ENCODE measurements around the gene DENND4B. TPM values are rescaled to one million over a fixed set of nuclear protein-coding genes. Genes with fewer than 3 reads are reported as not detected.
"Not testable (repeated sequence)": the region's sequence is repeated elsewhere in the genome, so short reads cannot be mapped to it uniquely, and the experiment has no call there.

The DENND4B gene
- total RNA-seq, 2 experiments from 2014 or later = 147 to 173 TPM

DNA sequence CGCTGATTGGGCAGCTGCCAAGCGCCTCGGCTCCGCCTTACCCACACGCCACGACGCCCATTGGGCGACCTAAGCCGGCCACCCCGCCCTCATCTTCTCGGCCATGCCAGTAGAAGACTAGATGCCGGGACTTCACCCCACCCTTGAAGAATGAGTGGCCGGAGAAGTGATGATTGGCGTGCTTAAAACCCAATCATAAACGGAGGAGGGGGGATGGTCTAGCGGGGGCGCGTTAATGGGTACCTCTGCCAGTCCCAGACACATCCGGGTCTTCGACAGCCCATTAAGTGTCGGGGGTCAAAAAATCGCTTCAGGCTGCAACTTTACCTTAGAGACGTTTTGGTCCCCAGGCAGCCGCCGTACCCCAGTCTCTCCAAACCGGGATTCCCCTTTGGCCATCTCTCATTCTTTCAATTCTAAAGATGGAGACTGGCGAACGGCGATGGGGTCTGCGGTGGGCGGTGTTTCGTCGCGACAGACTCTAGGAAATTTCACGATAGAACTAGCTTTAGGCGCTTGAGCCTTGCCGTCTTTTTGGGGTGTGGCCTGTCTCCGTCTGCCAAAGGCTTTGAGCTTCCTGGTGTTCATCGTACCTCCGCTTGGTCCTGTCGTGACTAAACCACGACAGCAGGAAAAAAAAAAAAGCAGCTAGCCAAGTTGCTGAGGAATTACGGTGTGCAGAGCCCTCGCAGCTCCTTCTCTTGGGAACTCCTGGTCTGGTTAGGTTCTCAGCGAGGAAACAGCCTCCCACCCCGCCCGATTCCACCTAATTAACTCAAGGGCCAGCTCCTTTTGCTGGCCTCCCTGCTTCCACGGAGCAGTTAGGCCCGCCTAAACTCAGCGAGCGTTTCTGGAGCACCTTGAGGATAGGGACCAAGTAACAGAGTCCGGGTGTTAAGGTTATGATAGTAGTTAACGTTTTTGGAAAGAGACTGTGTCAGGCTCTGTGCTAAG lies 23.3 kb downstream of the DENND4B start, which contains the start of gene GATAD2B:
Gene GATAD2B (minus strand): TSS at position 1 of the 954 bp plus-strand sequence. CDS start 94,625 bp downstream, outside the sequence.
- peak within 1 kb of the TSS; percentile 96 for H3K4me3 Mint-ChIP-seq
- H3K9me3 Mint-ChIP-seq (ENCODE audit: low read depth) = no peaks in the 10 kb centered on the region
- ATAC-seq (peak; percentile 95), DNase-seq (peak; percentile 100)
- peaks cover 44% of the 10 kb centered on the region for H3K4me1 Mint-ChIP-seq
- H3K27ac Mint-ChIP-seq = peak within 1 kb of the TSS; percentile 95
- H3K27me3 Mint-ChIP-seq = no peaks in the 10 kb centered on the region
- peaks cover 8% of the 10 kb centered on the region for H3K36me3 Mint-ChIP-seq
- CTCF ChIA-PET = interaction anchor here (0.6 to 8.9 kb wide), 16 partner anchors 9 to 296 kb away, joined by 3 to 61 read pairs (median 4); partner anchors contain the start of genes CREB3L4, CRTC2, DENND4B and RAB13

DNA sequence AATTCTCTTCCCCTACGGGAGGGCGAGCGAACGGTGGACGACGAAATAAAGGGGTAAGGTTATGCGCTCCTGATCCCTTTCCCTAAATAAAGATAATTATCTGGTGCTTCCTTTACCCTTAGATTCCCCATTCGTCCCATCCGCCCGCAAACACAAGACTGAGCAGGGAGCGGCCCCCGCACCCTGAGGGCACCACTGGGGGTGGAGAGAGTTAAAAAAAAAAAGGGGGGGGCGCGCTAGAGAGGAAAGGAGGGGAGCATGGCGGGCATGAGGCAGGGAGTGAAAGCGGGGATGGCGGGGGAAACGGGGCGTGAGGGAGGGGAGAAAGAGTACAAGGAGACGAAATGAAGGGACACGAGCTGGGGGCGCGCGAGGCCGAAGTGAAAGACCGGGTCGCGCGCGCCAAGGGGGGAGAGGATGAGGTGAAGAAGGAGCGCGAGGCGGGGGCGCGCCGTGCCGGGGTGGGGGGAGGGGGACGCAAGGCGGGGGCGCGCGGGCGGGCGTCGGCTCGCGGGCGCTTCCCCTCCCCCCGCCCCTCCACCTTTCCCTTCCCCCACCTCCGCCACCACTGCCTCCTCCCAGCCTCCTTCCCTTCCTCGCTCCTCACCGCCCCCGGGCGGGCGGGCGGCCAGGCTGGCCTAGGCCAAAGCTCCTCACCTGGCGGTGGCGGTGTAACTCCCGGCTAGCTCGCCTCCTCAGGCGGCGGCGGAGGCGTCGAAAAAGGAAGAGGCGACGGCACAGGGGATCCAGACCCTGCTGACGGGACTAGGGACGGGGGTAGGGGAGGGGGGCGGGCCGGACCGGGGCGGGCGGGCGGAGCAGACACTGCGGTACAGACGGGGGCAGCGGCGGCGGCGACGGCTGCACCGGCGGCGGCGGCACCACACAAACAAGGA lies 24.2 kb downstream of the DENND4B start:
- peaks cover 47% of the 10 kb centered on the region for H3K4me1 Mint-ChIP-seq
- peaks cover 16% of the 10 kb centered on the region for H3K36me3 Mint-ChIP-seq
- peak overlapping the region; percentile 95 for H3K27ac Mint-ChIP-seq
- no peak for DNase-seq
- peak; percentile 25 for ATAC-seq
- no peaks in the 10 kb centered on the region for H3K9me3 Mint-ChIP-seq (ENCODE audit: low read depth)
- no peaks in the 10 kb centered on the region for H3K27me3 Mint-ChIP-seq
- CTCF ChIA-PET = interaction anchor here (0.6 to 8.9 kb wide), 15 partner anchors 8 to 147 kb away, joined by 3 to 61 read pairs (median 4); partner anchors contain the start of genes CREB3L4, DENND4B, RAB13 and SLC27A3
- peak overlapping the region; percentile 96 for H3K4me3 Mint-ChIP-seq

DNA sequence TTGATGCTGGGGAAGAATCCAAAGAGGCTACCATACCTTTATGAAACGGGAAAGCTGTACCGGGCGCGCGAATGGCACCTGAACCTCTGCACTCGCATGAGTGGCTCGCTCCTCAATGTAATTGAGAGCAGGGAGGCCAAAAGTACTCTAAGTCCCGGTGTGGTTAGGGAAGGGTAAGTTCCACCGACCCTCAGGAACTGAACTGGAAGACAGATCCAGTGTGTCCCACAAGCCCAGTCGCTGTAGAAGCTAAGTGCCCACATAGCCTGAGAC lies 24.8 kb downstream of the DENND4B start:
- H3K27ac Mint-ChIP-seq = peak overlapping the region; percentile 95
- ATAC-seq (no peak), DNase-seq (peak; percentile 43)
- peak overlapping the region; percentile 96 for H3K4me3 Mint-ChIP-seq
- H3K27me3 Mint-ChIP-seq = no peaks in the 10 kb centered on the region
- H3K4me1 Mint-ChIP-seq = peaks cover 47% of the 10 kb centered on the region
- H3K36me3 Mint-ChIP-seq = peaks cover 16% of the 10 kb centered on the region
- CTCF ChIA-PET = interaction anchor here (1.2 to 8.9 kb wide), 11 partner anchors 16 to 147 kb away, joined by 3 to 61 read pairs (median 5); partner anchors contain the start of genes CREB3L4, DENND4B, RAB13 and SLC27A3
- no peaks in the 10 kb centered on the region for H3K9me3 Mint-ChIP-seq (ENCODE audit: low read depth)

DNA sequence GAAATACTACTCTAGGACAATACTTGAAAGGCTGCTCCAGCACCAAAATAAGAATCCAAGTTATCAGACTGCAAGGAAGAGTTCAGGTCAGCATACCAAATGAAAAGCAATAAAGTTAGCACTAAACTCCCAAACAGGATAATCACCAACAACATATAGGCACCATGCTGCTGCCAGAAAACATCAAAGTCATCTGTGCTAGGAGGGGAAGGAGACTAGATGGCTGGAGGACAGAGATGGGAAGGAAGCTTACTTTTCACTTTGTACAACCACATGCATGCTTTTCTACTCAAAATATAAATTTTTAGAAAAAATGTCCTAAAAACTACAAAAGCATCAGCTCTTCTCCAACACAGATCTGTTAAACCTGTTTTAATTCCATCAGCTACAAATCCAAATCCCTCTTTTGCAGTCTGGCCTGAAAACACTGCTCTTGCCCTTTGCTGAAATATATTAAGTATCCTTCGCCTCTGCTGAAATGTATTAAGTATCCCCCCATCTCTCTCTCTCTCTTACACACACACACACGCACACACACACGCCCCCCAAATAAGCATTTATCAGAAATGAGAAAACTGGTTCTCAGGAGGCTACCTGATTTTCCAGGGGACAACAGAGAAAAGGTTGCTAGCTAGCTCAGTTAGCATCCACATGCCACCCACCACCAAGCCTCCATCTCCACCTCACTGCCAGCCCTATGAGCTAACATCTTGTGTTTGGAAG lies 25.3 kb downstream of the DENND4B start:
- H3K4me1 Mint-ChIP-seq = peaks cover 48% of the 10 kb centered on the region
- peaks cover 16% of the 10 kb centered on the region for H3K36me3 Mint-ChIP-seq
- H3K27me3 Mint-ChIP-seq = no peaks in the 10 kb centered on the region

DNA sequence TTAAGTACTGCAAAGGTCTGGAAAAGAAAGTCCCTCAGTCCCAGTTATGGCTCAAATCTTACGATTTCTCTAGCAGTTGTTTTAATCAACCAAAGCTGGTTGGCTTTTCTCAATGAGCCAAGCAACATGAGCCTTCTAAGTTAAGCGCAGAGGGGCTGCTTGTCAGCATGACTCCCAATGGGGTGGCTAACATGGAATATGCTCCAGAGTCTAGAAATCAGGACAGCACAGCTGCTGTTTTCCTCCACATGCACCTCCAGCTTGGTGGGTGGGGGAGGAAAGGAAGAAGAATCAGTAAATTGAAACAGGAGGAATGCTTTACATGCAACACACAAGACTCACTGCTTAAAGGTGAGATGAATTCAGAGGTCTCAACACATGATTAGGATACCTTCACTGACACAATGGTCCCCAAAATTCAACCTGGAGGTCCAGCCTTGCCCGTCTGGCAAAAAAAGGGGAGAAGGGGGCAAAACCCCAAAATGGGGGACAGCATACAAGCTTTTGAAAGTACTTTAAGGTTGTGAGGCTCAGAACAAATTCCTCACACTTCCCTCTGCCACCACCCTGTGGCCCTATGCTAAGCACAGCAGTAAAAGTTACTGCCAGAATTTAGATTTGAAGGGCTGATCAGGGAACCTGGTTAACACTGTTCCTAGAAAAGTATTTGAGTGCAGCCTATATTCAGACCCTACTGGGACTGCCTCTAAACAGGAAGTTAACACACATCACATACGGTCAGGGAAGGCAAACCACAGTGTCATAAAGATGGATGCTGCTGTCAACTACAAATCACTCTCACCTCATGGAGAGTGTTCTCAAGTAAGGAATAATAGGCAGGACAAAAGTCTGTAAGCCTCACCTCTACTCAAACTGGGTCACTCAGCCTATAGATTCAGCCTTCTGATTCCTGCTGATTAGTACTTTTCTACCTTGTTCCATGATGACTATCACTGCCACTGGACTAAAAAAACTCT lies 26.4 kb downstream of the DENND4B start:
- peaks cover 49% of the 10 kb centered on the region for H3K4me1 Mint-ChIP-seq

More for the DNA sequence above, 25.3 kb downstream of the DENND4B start:
- DNase-seq (no peak), ATAC-seq (no peak)
- Mint-ChIP-seq H3K27ac (peak overlapping the region; percentile 95), H3K4me3 (peak overlapping the region; percentile 96), H3K9me3 (ENCODE audit: low read depth) (no peaks in the 10 kb centered on the region)
- CTCF ChIA-PET = interaction anchor here (0.8 to 8.9 kb wide), 12 partner anchors 10 to 146 kb away, joined by 3 to 61 read pairs (median 4); partner anchors contain the start of genes CREB3L4, DENND4B, RAB13 and SLC27A3

DNA sequence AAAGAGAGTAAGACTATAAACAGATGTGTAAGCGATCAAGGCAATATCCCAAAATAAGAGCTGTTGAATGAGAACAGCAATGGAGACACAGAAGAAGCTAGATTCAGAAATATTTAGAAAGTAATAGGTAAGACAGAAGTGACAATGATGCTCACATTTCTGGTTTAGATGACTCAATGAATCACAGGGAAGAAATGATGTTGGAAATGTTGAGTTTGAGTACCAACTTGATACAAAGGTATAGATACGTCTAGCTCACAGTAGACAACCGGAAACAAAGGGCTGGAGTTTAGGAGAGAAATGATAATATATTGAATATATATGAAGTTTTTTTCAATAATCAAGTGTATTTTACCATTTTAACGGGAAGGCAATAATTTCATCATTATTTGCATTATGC lies 30.2 kb downstream of the DENND4B start:
- Mint-ChIP-seq H3K4me1 (peaks cover 39% of the 10 kb centered on the region), H3K27ac (no peak overlapping the region), H3K27me3 (no peaks in the 10 kb centered on the region), H3K4me3 (no peak overlapping the region), H3K36me3 (peaks cover 24% of the 10 kb centered on the region), H3K9me3 (ENCODE audit: low read depth) (no peaks in the 10 kb centered on the region)
- DNase-seq (no peak), ATAC-seq (no peak)
- CTCF ChIA-PET = interaction anchor here (1.1 kb wide), 1 partner anchor 31 kb away, joined by 3 read pairs; no protein-coding TSS in a partner anchor

More for the DNA sequence above, 26.4 kb downstream of the DENND4B start:
- peak overlapping the region; percentile 96 for H3K4me3 Mint-ChIP-seq
- DNase-seq = peak; percentile 66
- peak; percentile 1 for ATAC-seq
- H3K36me3 Mint-ChIP-seq = peaks cover 18% of the 10 kb centered on the region
- no peaks in the 10 kb centered on the region for H3K27me3 Mint-ChIP-seq
- H3K9me3 Mint-ChIP-seq (ENCODE audit: low read depth) = no peaks in the 10 kb centered on the region
- H3K27ac Mint-ChIP-seq = peak overlapping the region; percentile 95
- CTCF ChIA-PET = interaction anchor here (0.8 to 8.9 kb wide), 15 partner anchors 9 to 145 kb away, joined by 3 to 61 read pairs (median 5); partner anchors contain the start of genes CREB3L4, DENND4B, RAB13 and SLC27A3

DNA sequence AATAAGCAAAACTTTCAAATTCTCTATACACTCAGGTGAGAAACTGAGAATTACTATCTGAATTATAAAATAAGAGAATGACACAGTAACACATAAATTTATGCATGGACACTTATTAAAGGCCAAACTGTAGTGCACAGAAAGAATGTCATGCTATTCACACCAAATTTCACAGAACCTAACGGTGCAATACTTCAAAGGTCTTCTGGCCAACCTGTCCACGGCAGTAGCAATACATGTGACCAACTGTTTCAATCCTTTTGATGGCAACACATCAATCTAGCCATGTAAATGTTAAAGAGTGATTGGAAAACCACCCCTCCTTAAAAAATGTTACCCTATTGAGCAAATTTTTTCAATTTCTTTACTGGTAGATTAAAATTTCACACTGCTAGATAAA lies 34.2 kb downstream of the DENND4B start:
- DNase-seq (no peak), ATAC-seq (no peak)
- peaks cover 7% of the 10 kb centered on the region for H3K4me1 Mint-ChIP-seq
- CTCF ChIA-PET = no interaction called here
- H3K9me3 Mint-ChIP-seq (ENCODE audit: low read depth) = no peaks in the 10 kb centered on the region
- H3K27ac Mint-ChIP-seq = no peak overlapping the region
- H3K27me3 Mint-ChIP-seq = no peaks in the 10 kb centered on the region
- H3K36me3 Mint-ChIP-seq = peaks cover 18% of the 10 kb centered on the region
- no peak overlapping the region for H3K4me3 Mint-ChIP-seq

DNA sequence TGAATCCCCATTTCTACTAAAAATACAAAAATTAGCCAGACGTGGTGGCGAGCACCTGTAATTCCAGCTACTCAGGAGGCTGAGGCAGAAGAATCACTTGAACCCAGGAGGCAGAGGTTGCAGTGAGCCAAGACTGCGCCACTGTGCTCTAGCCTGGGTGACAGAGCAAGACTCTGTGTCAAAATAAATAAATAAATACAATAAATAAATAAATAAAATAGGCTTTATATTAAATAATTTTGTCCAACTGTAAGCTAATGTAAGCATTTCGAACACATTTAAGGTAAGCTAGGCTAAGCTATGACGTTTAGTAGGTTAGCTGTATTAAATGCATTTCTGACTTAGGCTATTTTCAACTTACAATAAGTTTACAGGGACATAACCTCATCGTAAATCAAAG lies 36.0 kb downstream of the DENND4B start:
- not testable (repeated sequence) for H3K27me3 Mint-ChIP-seq; DNase-seq; H3K4me3 Mint-ChIP-seq; H3K27ac Mint-ChIP-seq; ATAC-seq; H3K9me3 Mint-ChIP-seq (ENCODE audit: low read depth)
- CTCF ChIA-PET = interaction anchor here (0.6 to 2.0 kb wide), 5 partner anchors 9 to 89 kb away, joined by 3 to 5 read pairs (median 4); no protein-coding TSS in a partner anchor
- Mint-ChIP-seq H3K36me3 (peaks cover 25% of the 10 kb centered on the region), H3K4me1 (peaks cover 14% of the 10 kb centered on the region)

DNA sequence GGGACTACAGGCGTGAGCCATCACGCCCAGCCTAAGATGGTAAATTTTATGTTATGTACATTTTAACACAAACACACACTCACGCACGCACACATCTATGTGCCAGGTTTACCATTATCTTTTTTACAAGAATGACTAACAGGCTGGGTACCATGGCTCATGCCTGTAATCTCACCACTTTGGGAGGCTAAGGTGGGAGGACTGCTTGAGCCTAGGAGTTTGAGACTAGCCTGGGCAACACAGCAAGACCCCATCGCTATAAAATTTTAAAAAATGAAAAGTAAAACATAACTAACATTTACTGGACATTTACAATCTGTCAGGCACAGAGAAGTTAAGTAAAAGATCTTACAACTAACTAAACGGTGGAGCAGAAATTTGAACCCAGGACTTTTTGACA lies 38.4 kb downstream of the DENND4B start:
- no peaks in the 10 kb centered on the region for H3K27me3 Mint-ChIP-seq
- H3K36me3 Mint-ChIP-seq = peaks cover 29% of the 10 kb centered on the region
- ATAC-seq (no peak), DNase-seq (no peak)
- H3K4me3 Mint-ChIP-seq = no peak overlapping the region
- H3K4me1 Mint-ChIP-seq = peaks cover 18% of the 10 kb centered on the region
- CTCF ChIA-PET = no interaction called here
- H3K27ac Mint-ChIP-seq = no peak overlapping the region
- H3K9me3 Mint-ChIP-seq (ENCODE audit: low read depth) = no peaks in the 10 kb centered on the region

DNA sequence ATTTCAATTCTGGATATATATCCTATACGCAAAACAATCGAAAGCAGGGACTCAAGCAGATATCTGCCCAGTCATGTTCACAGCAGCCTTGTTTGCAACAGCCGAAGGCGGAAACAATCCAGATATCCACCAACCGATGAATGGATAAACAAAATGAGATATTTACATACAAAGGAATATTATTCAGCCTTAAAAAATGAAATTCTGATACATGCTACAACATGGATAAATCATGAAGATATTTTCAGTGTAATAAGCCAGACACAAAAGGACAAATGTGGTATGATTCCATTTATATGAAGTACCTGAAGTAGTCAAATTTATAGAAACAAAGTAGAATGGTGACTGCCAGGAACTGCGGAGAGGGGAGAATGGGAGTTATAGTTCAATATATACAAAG lies 39.4 kb downstream of the DENND4B start:
- H3K27me3 Mint-ChIP-seq = no peaks in the 10 kb centered on the region
- H3K9me3 Mint-ChIP-seq (ENCODE audit: low read depth) = no peaks in the 10 kb centered on the region
- DNase-seq = no peak
- peaks cover 18% of the 10 kb centered on the region for H3K4me1 Mint-ChIP-seq
- CTCF ChIA-PET = no interaction called here
- ATAC-seq = no peak
- no peak overlapping the region for H3K4me3 Mint-ChIP-seq
- no peak overlapping the region for H3K27ac Mint-ChIP-seq
- H3K36me3 Mint-ChIP-seq = peaks cover 27% of the 10 kb centered on the region

DNA sequence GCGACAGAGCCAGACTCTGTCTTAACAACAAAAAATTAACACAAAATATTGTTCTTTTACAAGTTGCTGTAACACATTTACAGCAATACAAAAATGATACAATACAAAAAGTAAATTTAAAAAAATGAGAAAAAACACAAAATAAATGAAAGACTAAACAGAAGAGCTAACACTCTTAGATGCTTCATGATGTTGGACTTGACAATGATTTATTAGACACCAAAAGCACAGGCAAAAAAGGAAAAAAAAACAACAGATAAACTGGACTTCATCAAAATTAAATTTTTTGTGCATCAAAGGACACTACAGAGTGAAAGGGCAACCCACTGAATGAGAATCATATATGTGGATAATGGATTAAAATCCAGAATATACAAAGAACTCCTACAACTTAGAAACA lies 40.1 kb downstream of the DENND4B start:
- H3K4me1 Mint-ChIP-seq = peaks cover 16% of the 10 kb centered on the region
- H3K36me3 Mint-ChIP-seq = peaks cover 23% of the 10 kb centered on the region
- CTCF ChIA-PET = interaction anchor here (1.1 kb wide), 1 partner anchor 15 kb away, joined by 3 read pairs; no protein-coding TSS in a partner anchor
- no peak for ATAC-seq
- H3K27me3 Mint-ChIP-seq = no peaks in the 10 kb centered on the region
- no peaks in the 10 kb centered on the region for H3K9me3 Mint-ChIP-seq (ENCODE audit: low read depth)
- no peak for DNase-seq
- H3K27ac Mint-ChIP-seq = no peak overlapping the region
- no peak overlapping the region for H3K4me3 Mint-ChIP-seq
